Body of pancreas (tissue), 4 donors: ENCODE data around the gene AMTN.

Source experiments
- POLR2A ChIP-seq, 3 donors: fragments of 450-650 bp; IDR thresholded peaks; one replicate each; pipeline ENCODE4 v1.6.1; 2016; ENCODE audit warnings: antibody characterized with exemption in 3 of 3, mild to moderate bottlenecking in 2 of 3
- TF ChIP-seq, protein P1 (sequence below), 7 experiments: fragments of 450-650 bp in 4 of 7; fragments of 200-600 bp in 3 of 7; sonication (generic) in 3 of 7; IDR thresholded peaks; one replicate each; pipeline ENCODE4 v1.5.1; 2016 to 2019; ENCODE audit warnings: antibody characterized with exemption in 7 of 7

DNA sequence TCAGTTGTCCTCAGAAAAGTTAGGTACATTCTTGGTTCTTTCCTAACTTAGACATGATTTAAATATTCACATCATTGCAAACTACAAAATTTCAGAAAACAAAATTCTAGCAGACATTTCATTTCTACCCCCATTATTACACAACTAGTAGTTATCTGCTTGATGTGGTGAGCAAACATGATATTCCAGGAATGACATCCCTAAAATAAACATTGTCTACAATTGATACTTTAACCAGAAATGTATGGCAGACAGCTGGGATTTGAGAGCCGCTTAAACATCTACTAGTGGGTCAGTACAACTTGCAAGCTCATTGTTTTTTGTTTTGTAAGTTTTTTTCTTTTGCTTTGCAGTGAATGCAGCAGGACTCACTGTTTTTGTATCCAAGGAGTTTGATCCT, 41.6 kb downstream of the AMTN start:
- TF ChIP-seq, protein P1, sequence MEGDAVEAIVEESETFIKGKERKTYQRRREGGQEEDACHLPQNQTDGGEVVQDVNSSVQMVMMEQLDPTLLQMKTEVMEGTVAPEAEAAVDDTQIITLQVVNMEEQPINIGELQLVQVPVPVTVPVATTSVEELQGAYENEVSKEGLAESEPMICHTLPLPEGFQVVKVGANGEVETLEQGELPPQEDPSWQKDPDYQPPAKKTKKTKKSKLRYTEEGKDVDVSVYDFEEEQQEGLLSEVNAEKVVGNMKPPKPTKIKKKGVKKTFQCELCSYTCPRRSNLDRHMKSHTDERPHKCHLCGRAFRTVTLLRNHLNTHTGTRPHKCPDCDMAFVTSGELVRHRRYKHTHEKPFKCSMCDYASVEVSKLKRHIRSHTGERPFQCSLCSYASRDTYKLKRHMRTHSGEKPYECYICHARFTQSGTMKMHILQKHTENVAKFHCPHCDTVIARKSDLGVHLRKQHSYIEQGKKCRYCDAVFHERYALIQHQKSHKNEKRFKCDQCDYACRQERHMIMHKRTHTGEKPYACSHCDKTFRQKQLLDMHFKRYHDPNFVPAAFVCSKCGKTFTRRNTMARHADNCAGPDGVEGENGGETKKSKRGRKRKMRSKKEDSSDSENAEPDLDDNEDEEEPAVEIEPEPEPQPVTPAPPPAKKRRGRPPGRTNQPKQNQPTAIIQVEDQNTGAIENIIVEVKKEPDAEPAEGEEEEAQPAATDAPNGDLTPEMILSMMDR (IDR thresholded peaks at IDR 0.05): no peak
- no peak for TF ChIP-seq POLR2A (IDR thresholded peaks at IDR 0.05)
